ENCODE measurements around the gene ZNF629.

GRCh38 chr16:30771726-30772125, 15.3 kb downstream of the ZNF629 start:
- no peak for TF ChIP-seq POLR2A (IDR thresholded peaks at IDR 0.05; ENCODE audit: low read depth, low read length)
- TF ChIP-seq POLR2AphosphoS5 (IDR thresholded peaks at IDR 0.05; ENCODE audit: low read depth, low read length) = no peak
